GM18511 (cell line): ENCODE results near the gene GKN1.
"Not testable (repeated sequence)": the region's sequence is repeated elsewhere in the genome, so short reads cannot be mapped to it uniquely, and the experiment has no call there.

Experiments used
- ATAC-seq: cut with Tn5 transposase; IDR thresholded peaks from one replicate; pipeline ENCODE4 v1.9.1; 2021; ENCODE audit warnings: mild to moderate bottlenecking, moderate library complexity; ENCODE audit not compliant: unreplicated experiment

The GKN1 gene

GRCh38 chr2:68974251-68974650 is at the start of gene GKN1:
TSS of gene GKN1 (plus strand) at chr2:68974636. CDS start at chr2:68974678, 42 bp downstream.
- ATAC-seq, result no peak

GRCh38 chr2:68925295-68925896 is 49.0 kb upstream of the GKN1 start:
- peak; percentile 57 for ATAC-seq

- no peak for ATAC-seq
Observed at GRCh38 chr2:68926796-68927195, 47.6 kb upstream of the GKN1 start.

GRCh38 chr2:68931149-68931711 is 43.2 kb upstream of the GKN1 start:
- ATAC-seq, result no peak

GRCh38 chr2:68931799-68932198 is 42.6 kb upstream of the GKN1 start:
- ATAC-seq, result no peak

- ATAC-seq, result no peak
Observed at GRCh38 chr2:68932402-68932801, 42.0 kb upstream of the GKN1 start.

GRCh38 chr2:68934021-68934420 is 40.4 kb upstream of the GKN1 start:
- no peak for ATAC-seq

GRCh38 chr2:68935471-68935870 is 39.0 kb upstream of the GKN1 start:
- no peak for ATAC-seq

GRCh38 chr2:68936427-68936826 is 38.0 kb upstream of the GKN1 start:
- ATAC-seq, result no peak

- no peak for ATAC-seq
Observed at GRCh38 chr2:68936889-68937288, 37.5 kb upstream of the GKN1 start.

- no peak for ATAC-seq
Observed at GRCh38 chr2:68937346-68938055, 36.9 kb upstream of the GKN1 start.

GRCh38 chr2:68938938-68939337 is 35.5 kb upstream of the GKN1 start:
- ATAC-seq, result no peak

- ATAC-seq, result no peak
Observed at GRCh38 chr2:68939962-68940361, 34.5 kb upstream of the GKN1 start.

GRCh38 chr2:68940369-68940768 is 34.1 kb upstream of the GKN1 start:
- ATAC-seq, result no peak

GRCh38 chr2:68942827-68943226 is 31.6 kb upstream of the GKN1 start:
- no peak for ATAC-seq

GRCh38 chr2:68943581-68944568 is 30.6 kb upstream of the GKN1 start:
- ATAC-seq, result no peak

- ATAC-seq, result no peak
Observed at GRCh38 chr2:68946117-68946516, 28.3 kb upstream of the GKN1 start.

- ATAC-seq, result no peak
Observed at GRCh38 chr2:68948710-68949109, 25.7 kb upstream of the GKN1 start.

GRCh38 chr2:68951899-68952298 is 22.5 kb upstream of the GKN1 start:
- ATAC-seq, result no peak

- no peak for ATAC-seq
Observed at GRCh38 chr2:68952887-68953521, 21.4 kb upstream of the GKN1 start, which contains the start of gene GKN2. TSS of gene GKN2 (minus strand) at chr2:68952893. CDS start at chr2:68952861, 32 bp downstream.

- not testable (repeated sequence) for ATAC-seq
Observed at GRCh38 chr2:68955432-68955831, 19.0 kb upstream of the GKN1 start.
